Adrenal gland (tissue), 12 donors: ENCODE results near the gene APELA. TPM values are rescaled to one million over a fixed set of nuclear protein-coding genes. Genes with fewer than 3 reads are reported as not detected.

Source experiments
- DNase-seq, 7 donors: peaks; one replicate each; pipeline ENCODE4 v3.0.0-alpha.2; 2019 to 2020
- H3K27ac ChIP-seq, 5 donors: fragments of 200-600 bp; sonication (generic) in 4 of 5; 1 replicate in 3 of 5; 2 replicates in 2 of 5; pipeline versions ENCODE4 v1.5.1 to v1.8.0; 2016 to 2020; ENCODE audit warnings: mild to moderate bottlenecking in 1 of 5
- H3K27me3 ChIP-seq: fragments of 200-600 bp; 2 replicates; pipeline ENCODE4 v1.8.0; 2021
- H3K36me3 ChIP-seq, 2 donors: fragments of 200-600 bp; replicated peaks in 1 of 2; 1 replicate in 1 of 2; 2 replicates in 1 of 2; pipeline versions ENCODE4 v1.5.1 to v1.8.0; 2018 to 2022
- H3K4me1 ChIP-seq, 2 donors: fragments of 200-600 bp; replicated peaks in 1 of 2; 1 replicate in 1 of 2; 2 replicates in 1 of 2; pipeline versions ENCODE4 v1.5.1 to v1.8.0; 2018 to 2021
- H3K4me3 ChIP-seq, 4 donors: fragments of 200-600 bp; sonication (generic) in 3 of 4; one replicate each; pipeline ENCODE4 v1.5.1; 2016 to 2018
- H3K9me3 ChIP-seq, 3 donors: fragments of 200-600 bp; sonication (generic) in 1 of 3; replicated peaks in 1 of 3; 1 replicate in 2 of 3; 2 replicates in 1 of 3; pipeline versions ENCODE4 v1.5.1 to v1.8.0; 2016 to 2021
- CTCF ChIP-seq, 6 experiments: fragments of 450-650 bp in 4 of 6; fragments of 200-600 bp in 2 of 6; sonication (generic) in 1 of 6; IDR thresholded peaks; 1 replicate in 5 of 6; 2 replicates in 1 of 6; pipeline versions ENCODE4 v1.5.1 to v1.8.0; 2016 to 2021; ENCODE audit warnings: antibody characterized with exemption in 6 of 6, mild to moderate bottlenecking in 2 of 6, moderate library complexity in 1 of 6
- POLR2A ChIP-seq, 2 donors: fragments of 450-650 bp; IDR thresholded peaks; one replicate each; pipeline ENCODE4 v1.6.1; 2017; ENCODE audit warnings: antibody characterized with exemption in 2 of 2, mild to moderate bottlenecking in 2 of 2, moderate library complexity in 1 of 2
- WGBS, 4 donors: extraction: QIAGEN DNeasy Blood & Tissue Kit in 2 of 4; methylation state at CpG; one replicate each; pipeline versions ENCODE4 v1.1.5 to v1.1.7; 2013 to 2017; 5-methylcytosine and 5-hydroxymethylcytosine counted together
- intact Hi-C, 2 donors: fragments of 100-400 bp; cut with DNase I; formaldehyde crosslinking; loops; one replicate each; pipeline versions ENCODE4 v1.14.1 to v1.15.0; 2022 to 2023
- polyA plus RNA-seq, 3 donors: library from polyadenylated mRNA; stranded (reverse); fragments of 200-250 nt in 2 of 3; fragments of 350-450 nt in 1 of 3; fragmentation: Illumina TruSeq in 1 of 3; extraction: RNeasy Lipid Tissue Mini Kit (QIAGEN cat#74804) in 1 of 3; gene quantifications; one replicate each; pipeline ENCODE4 v1.2.3, GENCODE V29; 2013 to 2014
- total RNA-seq, 9 donors: library from RNA; depleted of rRNA in 4 of 9; stranded (reverse); fragments of >200 nt in 4 of 9; fragments of 120-200 nt in 1 of 9; fragmentation: NEBNext Ultra II Directional in 1 of 9; extraction: Animal tissue kit (Norgen Biotek cat#: 25700) in 1 of 9; gene quantifications; one replicate each; pipeline versions ENCODE4 v1.1.0 to v1.2.4, GENCODE V29; 2013 to 2023
- donor health status: healthy with polysubstance abuse.
- donor health status: Bipolar disorder and iron deficiency.
- donor health status: DM: yes; HTN: yes; CAD: no.
- donor health status: DM: no; HTN: no; CAD: no.
- donor health status: DM: no; HTN: no; CAD: no.
- donor health status: DM: yes; HTN: yes; CAD: no.

APELA gene
- total and polyA plus RNA-seq, 12 donors: not detected

- H3K36me3 ChIP-seq: no peaks in the 10 kb centered on the region
- DNase-seq: no peak
- H3K9me3 ChIP-seq: no peaks in the 10 kb centered on the region
- intact Hi-C loops: no loop called here
- no peak overlapping the region for H3K4me3 ChIP-seq
- 19 to 44% (median 34%) methylated on average over 3 of the region's 3 CpGs for WGBS, 4 donors
- H3K27ac ChIP-seq: no peak overlapping the region
- TF ChIP-seq CTCF (IDR thresholded peaks at IDR 0.05) (no peak), POLR2A (IDR thresholded peaks at IDR 0.05) (no peak)
- H3K27me3 ChIP-seq: no peaks in the 10 kb centered on the region
- no peaks in the 10 kb centered on the region for H3K4me1 ChIP-seq
These were observed 4.5 kb upstream of the APELA start for GRCh38 chr4:164872481-164872880.

GRCh38 chr4:164874789-164875188, 2.2 kb upstream of the APELA start:
- Histone ChIP-seq H3K27me3 (no peaks in the 10 kb centered on the region), H3K4me3 (no peak overlapping the region), H3K36me3 (no peaks in the 10 kb centered on the region), H3K4me1 (no peaks in the 10 kb centered on the region), H3K27ac (no peak overlapping the region), H3K9me3 (no peaks in the 10 kb centered on the region)
- TF ChIP-seq POLR2A (IDR thresholded peaks at IDR 0.05) (no peak), CTCF (IDR thresholded peaks at IDR 0.05) (no peak)
- WGBS, 4 donors: 61 to 79% (median 66%) methylated on average over 3 of the region's 3 CpGs
- no peak for DNase-seq
- intact Hi-C loops: no loop called here

GRCh38 chr4:164880489-164881262, 3.7 kb downstream of the APELA start:
- DNase-seq: no peak
- no peaks in the 10 kb centered on the region for H3K4me1 ChIP-seq
- no peaks in the 10 kb centered on the region for H3K36me3 ChIP-seq
- intact Hi-C loops: no loop called here
- H3K4me3 ChIP-seq: no peak overlapping the region
- no peaks in the 10 kb centered on the region for H3K9me3 ChIP-seq
- WGBS, 4 donors: 20 to 38% (median 31%) methylated on average over 1 of the region's 1 CpG
- no peaks in the 10 kb centered on the region for H3K27me3 ChIP-seq
- TF ChIP-seq POLR2A (IDR thresholded peaks at IDR 0.05) (no peak), CTCF (IDR thresholded peaks at IDR 0.05) (no peak)
- H3K27ac ChIP-seq: no peak overlapping the region

- DNase-seq: no peak
- Histone ChIP-seq H3K27ac (no peak overlapping the region), H3K36me3 (no peaks in the 10 kb centered on the region), H3K27me3 (no peaks in the 10 kb centered on the region), H3K4me3 (no peak overlapping the region), H3K9me3 (no peaks in the 10 kb centered on the region), H3K4me1 (no peaks in the 10 kb centered on the region)
- intact Hi-C loops: no loop called here
- TF ChIP-seq CTCF (IDR thresholded peaks at IDR 0.05) (no peak), POLR2A (IDR thresholded peaks at IDR 0.05) (no peak)
- 44 to 59% (median 51%) methylated on average over 1 of the region's 1 CpG for WGBS, 4 donors
These were observed 11.2 kb downstream of the APELA start for GRCh38 chr4:164888096-164888715.
